ENCODE results near the gene DHX35. TPM values are rescaled to one million over a fixed set of nuclear protein-coding genes. Genes with fewer than 3 reads are reported as not detected.

The DHX35 gene
- total and polyA plus RNA-seq, 2 of the 13 experiments (the other 11 are each of a cell fraction or from before 2014, with no cell fraction given) = 25.8 to 28.7 TPM

GRCh38 chr20:38962044-38962927 is at the start of gene DHX35 (continued):
- TF ChIP-seq, protein P1, sequence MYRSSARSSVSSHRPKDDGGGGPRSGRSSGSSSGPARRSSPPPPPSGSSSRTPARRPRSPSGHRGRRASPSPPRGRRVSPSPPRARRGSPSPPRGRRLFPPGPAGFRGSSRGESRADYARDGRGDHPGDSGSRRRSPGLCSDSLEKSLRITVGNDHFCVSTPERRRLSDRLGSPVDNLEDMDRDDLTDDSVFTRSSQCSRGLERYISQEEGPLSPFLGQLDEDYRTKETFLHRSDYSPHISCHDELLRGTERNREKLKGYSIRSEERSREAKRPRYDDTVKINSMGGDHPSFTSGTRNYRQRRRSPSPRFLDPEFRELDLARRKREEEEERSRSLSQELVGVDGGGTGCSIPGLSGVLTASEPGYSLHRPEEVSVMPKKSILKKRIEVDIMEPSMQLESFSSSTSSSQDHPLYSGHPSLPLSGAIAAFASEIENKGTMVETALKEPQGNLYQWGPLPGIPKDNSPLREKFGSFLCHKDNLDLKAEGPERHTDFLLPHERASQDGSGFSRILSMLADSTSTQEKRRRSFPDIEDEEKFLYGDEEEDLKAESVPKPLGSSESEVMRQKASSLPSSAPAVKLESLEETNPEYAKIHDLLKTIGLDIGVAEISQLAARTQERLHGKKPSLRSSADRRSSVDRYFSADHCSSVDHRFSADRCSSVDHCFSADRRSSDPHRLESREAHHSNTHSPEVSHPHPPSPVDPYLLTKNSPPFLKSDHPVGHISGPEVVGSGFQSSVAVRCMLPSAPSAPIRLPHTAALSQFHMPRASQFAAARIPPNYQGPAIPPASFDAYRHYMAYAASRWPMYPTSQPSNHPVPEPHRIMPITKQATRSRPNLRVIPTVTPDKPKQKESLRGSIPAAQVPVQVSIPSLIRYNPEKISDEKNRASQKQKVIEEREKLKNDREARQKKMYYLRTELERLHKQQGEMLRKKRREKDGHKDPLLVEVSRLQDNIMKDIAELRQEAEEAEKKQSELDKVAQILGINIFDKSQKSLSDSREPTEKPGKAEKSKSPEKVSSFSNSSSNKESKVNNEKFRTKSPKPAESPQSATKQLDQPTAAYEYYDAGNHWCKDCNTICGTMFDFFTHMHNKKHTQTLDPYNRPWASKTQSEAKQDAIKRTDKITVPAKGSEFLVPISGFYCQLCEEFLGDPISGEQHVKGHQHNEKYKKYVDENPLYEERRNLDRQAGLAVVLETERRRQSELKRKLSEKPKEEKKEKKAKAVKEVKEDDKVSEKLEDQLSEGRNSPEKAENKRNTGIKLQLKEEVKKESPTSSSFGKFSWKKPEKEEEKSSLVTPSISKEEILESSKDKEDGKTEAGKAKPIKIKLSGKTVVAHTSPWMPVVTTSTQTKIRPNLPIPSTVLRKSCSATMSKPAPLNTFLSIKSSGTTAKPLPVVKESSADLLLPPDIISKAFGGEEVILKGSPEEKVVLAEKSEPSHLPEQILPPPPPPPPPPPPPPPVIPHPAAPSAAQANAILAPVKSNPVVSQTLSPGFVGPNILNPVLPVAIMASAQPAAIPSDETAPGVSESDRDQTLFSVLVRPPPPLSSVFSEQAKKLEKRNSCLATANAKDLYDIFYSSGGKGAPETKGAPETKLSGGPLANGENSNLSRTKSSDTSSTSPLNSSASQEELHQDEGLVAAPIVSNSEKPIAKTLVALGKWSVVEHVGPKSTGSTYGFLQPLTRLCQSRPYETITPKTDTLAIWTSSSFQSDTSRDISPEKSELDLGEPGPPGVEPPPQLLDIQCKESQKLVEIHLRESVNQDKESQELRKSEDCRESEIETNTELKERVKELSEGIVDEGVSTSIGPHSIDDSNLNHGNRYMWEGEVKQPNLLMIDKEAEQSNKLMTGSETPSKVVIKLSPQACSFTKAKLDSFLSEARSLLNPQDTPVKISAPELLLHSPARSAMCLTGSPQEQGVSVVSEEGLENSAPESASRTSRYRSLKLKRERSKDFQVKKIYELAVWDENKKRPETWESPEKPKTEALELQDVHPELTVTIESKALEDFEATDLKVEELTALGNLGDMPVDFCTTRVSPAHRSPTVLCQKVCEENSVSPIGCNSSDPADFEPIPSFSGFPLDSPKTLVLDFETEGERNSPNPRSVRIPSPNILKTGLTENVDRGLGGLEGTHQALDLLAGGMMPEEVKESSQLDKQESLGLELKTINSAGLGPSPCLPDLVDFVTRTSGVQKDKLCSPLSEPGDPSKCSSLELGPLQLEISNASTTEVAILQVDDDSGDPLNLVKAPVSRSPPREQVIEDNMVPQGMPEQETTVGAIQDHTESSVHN (CRISPR knock-in tag; IDR thresholded peaks at IDR 0.05) = peak; percentile 63; the same call in 1 of the 2 replicates
- peak; percentile 92 for TF ChIP-seq CBX5 (CRISPR knock-in tag; IDR thresholded peaks at IDR 0.05; ENCODE audit: borderline replicate concordance)
- no peak for TF ChIP-seq SYNCRIP (IDR thresholded peaks at IDR 0.05; ENCODE audit: insufficient read depth, low read depth, low read length)
- TF ChIP-seq, protein P2, sequence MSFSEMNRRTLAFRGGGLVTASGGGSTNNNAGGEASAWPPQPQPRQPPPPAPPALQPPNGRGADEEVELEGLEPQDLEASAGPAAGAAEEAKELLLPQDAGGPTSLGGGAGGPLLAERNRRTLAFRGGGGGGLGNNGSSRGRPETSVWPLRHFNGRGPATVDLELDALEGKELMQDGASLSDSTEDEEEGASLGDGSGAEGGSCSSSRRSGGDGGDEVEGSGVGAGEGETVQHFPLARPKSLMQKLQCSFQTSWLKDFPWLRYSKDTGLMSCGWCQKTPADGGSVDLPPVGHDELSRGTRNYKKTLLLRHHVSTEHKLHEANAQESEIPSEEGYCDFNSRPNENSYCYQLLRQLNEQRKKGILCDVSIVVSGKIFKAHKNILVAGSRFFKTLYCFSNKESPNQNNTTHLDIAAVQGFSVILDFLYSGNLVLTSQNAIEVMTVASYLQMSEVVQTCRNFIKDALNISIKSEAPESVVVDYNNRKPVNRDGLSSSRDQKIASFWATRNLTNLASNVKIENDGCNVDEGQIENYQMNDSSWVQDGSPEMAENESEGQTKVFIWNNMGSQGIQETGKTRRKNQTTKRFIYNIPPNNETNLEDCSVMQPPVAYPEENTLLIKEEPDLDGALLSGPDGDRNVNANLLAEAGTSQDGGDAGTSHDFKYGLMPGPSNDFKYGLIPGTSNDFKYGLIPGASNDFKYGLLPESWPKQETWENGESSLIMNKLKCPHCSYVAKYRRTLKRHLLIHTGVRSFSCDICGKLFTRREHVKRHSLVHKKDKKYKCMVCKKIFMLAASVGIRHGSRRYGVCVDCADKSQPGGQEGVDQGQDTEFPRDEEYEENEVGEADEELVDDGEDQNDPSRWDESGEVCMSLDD (CRISPR knock-in tag; IDR thresholded peaks at IDR 0.05; ENCODE audit: borderline replicate concordance) = peak; percentile 92; the same call in 1 of the 2 replicates
- TF ChIP-seq NFE2L1 (CRISPR knock-in tag; IDR thresholded peaks at IDR 0.05; ENCODE audit: borderline replicate concordance) = 0 out of 2 replicates have a peak, but pooled peaks have one; percentile 9
- TF ChIP-seq ASH2L (IDR thresholded peaks at IDR 0.05; ENCODE audit: insufficient read length, low read depth, low read length) = peak; percentile 100
- peak; percentile 69 for TF ChIP-seq GFI1 (CRISPR knock-in tag; IDR thresholded peaks at IDR 0.05; ENCODE audit: borderline replicate concordance)
- peak; percentile 99 for TF ChIP-seq ZMYM4 (CRISPR knock-in tag; IDR thresholded peaks at IDR 0.05)
- peak; percentile 89 for TF ChIP-seq THAP11 (CRISPR knock-in tag; IDR thresholded peaks at IDR 0.05)
- TF ChIP-seq SUZ12 (IDR thresholded peaks at IDR 0.05; ENCODE audit: low read depth, low read length) = no peak
- TF ChIP-seq ZNF124 (CRISPR knock-in tag; IDR thresholded peaks at IDR 0.05) = peak; percentile 86
- no peak for TF ChIP-seq NFIB (CRISPR knock-in tag; IDR thresholded peaks at IDR 0.05; ENCODE audit: borderline replicate concordance)
- TF ChIP-seq ESRRA (CRISPR knock-in tag; IDR thresholded peaks at IDR 0.05; ENCODE audit: low read depth) = peak; percentile 91
- peak; percentile 69 for TF ChIP-seq RARA (CRISPR knock-in tag; IDR thresholded peaks at IDR 0.05)
- TF ChIP-seq, protein P3, sequence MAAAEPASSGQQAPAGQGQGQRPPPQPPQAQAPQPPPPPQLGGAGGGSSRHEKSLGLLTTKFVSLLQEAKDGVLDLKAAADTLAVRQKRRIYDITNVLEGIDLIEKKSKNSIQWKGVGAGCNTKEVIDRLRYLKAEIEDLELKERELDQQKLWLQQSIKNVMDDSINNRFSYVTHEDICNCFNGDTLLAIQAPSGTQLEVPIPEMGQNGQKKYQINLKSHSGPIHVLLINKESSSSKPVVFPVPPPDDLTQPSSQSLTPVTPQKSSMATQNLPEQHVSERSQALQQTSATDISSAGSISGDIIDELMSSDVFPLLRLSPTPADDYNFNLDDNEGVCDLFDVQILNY (CRISPR knock-in tag; conservative IDR thresholded peaks at IDR 0.05) = peak; percentile 87
- peak; percentile 88 for TF ChIP-seq RNF2 (conservative IDR thresholded peaks at IDR 0.05; ENCODE audit: low read depth)
- peak; percentile 96 for TF ChIP-seq KDM5A (IDR thresholded peaks at IDR 0.05; ENCODE audit: borderline replicate concordance, low read length)

Data from HepG2 (cell line).